GM23338 (cell line): ENCODE results near the gene CACNG3.

Source experiments
- CREB1 ChIP-seq: fragments of 250-450 bp; sonication (Bioruptor Pico); IDR thresholded peaks from 2 replicates; pipeline ENCODE4 v1.5.0; 2020; ENCODE audit warnings: low read depth, mild to moderate bottlenecking, moderate library complexity
- EZH2 ChIP-seq: fragments of 200-600 bp; sonication (generic); IDR thresholded peaks from one replicate; pipeline ENCODE4 v1.8.0; 2017; ENCODE audit warnings: antibody characterized with exemption, mild to moderate bottlenecking, low read depth; ENCODE audit not compliant: unreplicated experiment
- EZH2phosphoT487 ChIP-seq: fragments of 200-600 bp; sonication (generic); IDR thresholded peaks from one replicate; pipeline ENCODE4 v1.8.1; 2018; ENCODE audit warnings: antibody characterized with exemption; ENCODE audit not compliant: unreplicated experiment
- JUNB ChIP-seq: IDR thresholded peaks from one replicate; pipeline ENCODE4 v1.6.1; 2016; ENCODE audit warnings: antibody characterized with exemption; ENCODE audit not compliant: unreplicated experiment
- POLR2AphosphoS5 ChIP-seq: IDR thresholded peaks from 2 replicates; pipeline ENCODE4 v1.6.1; 2016; ENCODE audit warnings: antibody characterized with exemption, low read depth
- ZNF331 ChIP-seq: fragments of 250-450 bp; sonication (Bioruptor Pico); IDR thresholded peaks from 2 replicates; pipeline ENCODE4 v1.5.0; 2020; ENCODE audit warnings: low read depth, mild to moderate bottlenecking, moderate library complexity
- TF ChIP-seq, protein P1 (sequence below), 2 experiments: fragments of 200-600 bp in 1 of 2; sonication (generic) in 1 of 2; conservative IDR thresholded peaks; 2 replicates each; pipeline versions ENCODE4 v1.5.1 to v1.6.1; 2016 to 2017; ENCODE audit warnings: antibody characterized with exemption in 2 of 2, low read depth in 2 of 2, mild to moderate bottlenecking in 2 of 2, moderate library complexity in 1 of 2
- TF ChIP-seq, protein P2 (sequence below): IDR thresholded peaks from one replicate; pipeline ENCODE4 v1.6.1; 2018; ENCODE audit warnings: antibody characterized with exemption; ENCODE audit not compliant: unreplicated experiment

DNA sequence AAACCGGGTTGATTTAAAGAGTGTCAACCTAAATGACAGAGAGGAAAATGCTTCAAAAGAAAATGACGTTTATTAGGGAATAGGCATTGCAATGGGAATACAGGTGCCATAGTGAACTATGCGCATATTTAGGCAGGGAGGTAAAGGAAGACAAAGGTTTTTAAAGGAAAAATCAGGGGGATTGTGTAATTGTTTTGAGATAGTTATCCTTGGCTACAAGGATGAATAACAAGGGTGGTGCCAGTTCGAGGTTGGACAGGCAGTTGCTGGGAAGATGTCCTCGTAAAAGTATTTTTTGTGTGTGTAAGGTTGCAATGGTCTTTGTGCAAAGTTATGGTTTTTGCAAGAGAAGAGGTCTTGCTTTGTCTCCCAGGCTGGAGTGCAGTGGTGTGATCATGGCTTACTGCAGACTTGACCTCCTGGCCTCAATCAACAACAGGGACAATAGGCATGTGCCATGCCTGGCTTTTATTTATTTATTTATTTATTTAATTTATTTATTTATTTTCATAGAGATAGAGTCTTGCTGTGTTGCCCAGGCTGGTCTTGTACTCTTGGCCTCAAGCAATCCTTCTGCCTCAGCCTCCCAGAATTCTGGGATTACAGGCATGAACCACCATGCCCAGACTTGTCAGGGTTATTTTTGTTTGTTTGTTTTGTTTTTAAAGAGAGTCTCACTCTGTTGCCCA is 63.1 kb downstream of the CACNG3 start:
- TF ChIP-seq EZH2 (no peak), EZH2phosphoT487 (no peak), ZNF331 (no peak), JUNB (no peak), POLR2AphosphoS5 (no peak), CREB1 (CRISPR knock-in tag) (no peak)
- TF ChIP-seq, protein P1, sequence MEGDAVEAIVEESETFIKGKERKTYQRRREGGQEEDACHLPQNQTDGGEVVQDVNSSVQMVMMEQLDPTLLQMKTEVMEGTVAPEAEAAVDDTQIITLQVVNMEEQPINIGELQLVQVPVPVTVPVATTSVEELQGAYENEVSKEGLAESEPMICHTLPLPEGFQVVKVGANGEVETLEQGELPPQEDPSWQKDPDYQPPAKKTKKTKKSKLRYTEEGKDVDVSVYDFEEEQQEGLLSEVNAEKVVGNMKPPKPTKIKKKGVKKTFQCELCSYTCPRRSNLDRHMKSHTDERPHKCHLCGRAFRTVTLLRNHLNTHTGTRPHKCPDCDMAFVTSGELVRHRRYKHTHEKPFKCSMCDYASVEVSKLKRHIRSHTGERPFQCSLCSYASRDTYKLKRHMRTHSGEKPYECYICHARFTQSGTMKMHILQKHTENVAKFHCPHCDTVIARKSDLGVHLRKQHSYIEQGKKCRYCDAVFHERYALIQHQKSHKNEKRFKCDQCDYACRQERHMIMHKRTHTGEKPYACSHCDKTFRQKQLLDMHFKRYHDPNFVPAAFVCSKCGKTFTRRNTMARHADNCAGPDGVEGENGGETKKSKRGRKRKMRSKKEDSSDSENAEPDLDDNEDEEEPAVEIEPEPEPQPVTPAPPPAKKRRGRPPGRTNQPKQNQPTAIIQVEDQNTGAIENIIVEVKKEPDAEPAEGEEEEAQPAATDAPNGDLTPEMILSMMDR (conservative IDR thresholded peaks at IDR 0.05; ENCODE audit: low read depth in 2 of 2): no peak
- TF ChIP-seq, protein P2, sequence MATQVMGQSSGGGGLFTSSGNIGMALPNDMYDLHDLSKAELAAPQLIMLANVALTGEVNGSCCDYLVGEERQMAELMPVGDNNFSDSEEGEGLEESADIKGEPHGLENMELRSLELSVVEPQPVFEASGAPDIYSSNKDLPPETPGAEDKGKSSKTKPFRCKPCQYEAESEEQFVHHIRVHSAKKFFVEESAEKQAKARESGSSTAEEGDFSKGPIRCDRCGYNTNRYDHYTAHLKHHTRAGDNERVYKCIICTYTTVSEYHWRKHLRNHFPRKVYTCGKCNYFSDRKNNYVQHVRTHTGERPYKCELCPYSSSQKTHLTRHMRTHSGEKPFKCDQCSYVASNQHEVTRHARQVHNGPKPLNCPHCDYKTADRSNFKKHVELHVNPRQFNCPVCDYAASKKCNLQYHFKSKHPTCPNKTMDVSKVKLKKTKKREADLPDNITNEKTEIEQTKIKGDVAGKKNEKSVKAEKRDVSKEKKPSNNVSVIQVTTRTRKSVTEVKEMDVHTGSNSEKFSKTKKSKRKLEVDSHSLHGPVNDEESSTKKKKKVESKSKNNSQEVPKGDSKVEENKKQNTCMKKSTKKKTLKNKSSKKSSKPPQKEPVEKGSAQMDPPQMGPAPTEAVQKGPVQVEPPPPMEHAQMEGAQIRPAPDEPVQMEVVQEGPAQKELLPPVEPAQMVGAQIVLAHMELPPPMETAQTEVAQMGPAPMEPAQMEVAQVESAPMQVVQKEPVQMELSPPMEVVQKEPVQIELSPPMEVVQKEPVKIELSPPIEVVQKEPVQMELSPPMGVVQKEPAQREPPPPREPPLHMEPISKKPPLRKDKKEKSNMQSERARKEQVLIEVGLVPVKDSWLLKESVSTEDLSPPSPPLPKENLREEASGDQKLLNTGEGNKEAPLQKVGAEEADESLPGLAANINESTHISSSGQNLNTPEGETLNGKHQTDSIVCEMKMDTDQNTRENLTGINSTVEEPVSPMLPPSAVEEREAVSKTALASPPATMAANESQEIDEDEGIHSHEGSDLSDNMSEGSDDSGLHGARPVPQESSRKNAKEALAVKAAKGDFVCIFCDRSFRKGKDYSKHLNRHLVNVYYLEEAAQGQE: no peak
